Fibroblast of lung (primary cell): ENCODE results near the gene AMIGO3. TPM values are rescaled to one million over a fixed set of nuclear protein-coding genes. Genes with fewer than 3 reads are reported as not detected.

ENCODE experiments used
- DNase-seq, 2 donors: peaks; one replicate each; pipeline versions ENCODE4 v3.0.0 to v3.0.0-alpha.2; 2010; ENCODE audit warnings: low read depth in 2 of 2
- H2AFZ ChIP-seq: 2 replicates; pipeline ENCODE4 v1.5.1; 2012; ENCODE audit warnings: low read length, control low read depth, inconsistent platforms
- H3K27ac ChIP-seq: 2 replicates; pipeline ENCODE4 v1.5.1; 2011; ENCODE audit warnings: low read length, control low read depth; ENCODE audit not compliant: insufficient read depth
- H3K27me3 ChIP-seq: 2 replicates; pipeline ENCODE4 v1.5.1; 2011; ENCODE audit warnings: mild to moderate bottlenecking, low read length; ENCODE audit not compliant: control insufficient read depth, insufficient read depth
- H3K36me3 ChIP-seq: 2 replicates; pipeline ENCODE4 v1.5.1; 2011; ENCODE audit warnings: low read length; ENCODE audit not compliant: control insufficient read depth, insufficient read depth
- H3K4me1 ChIP-seq: 2 replicates; pipeline ENCODE4 v1.5.1; 2011; ENCODE audit warnings: low read length; ENCODE audit not compliant: control insufficient read depth, insufficient read depth; ENCODE audit errors: extremely low read depth
- H3K4me2 ChIP-seq: 2 replicates; pipeline ENCODE4 v1.5.1; 2011; ENCODE audit warnings: low read length, control low read depth; ENCODE audit not compliant: insufficient read depth; ENCODE audit errors: extremely low read depth
- H3K4me3 ChIP-seq, 4 experiments: fragments of 200-600 bp in 1 of 4; sonication (generic) in 1 of 4; replicated peaks in 1 of 4; 2 replicates each; pipeline ENCODE4 v1.5.1; 2011 to 2016; ENCODE audit warnings: low read length in 4 of 4, low read depth in 3 of 4, mild to moderate bottlenecking in 3 of 4, control low read depth in 2 of 4, inconsistent platforms in 1 of 4, mixed read lengths in 1 of 4; ENCODE audit not compliant: insufficient read depth in 1 of 4; ENCODE audit errors: control extremely low read depth in 1 of 4
- H3K79me2 ChIP-seq: 2 replicates; pipeline ENCODE4 v1.5.1; 2012; ENCODE audit warnings: mild to moderate bottlenecking, low read length, inconsistent platforms; ENCODE audit not compliant: control insufficient read depth, insufficient read depth
- H3K9ac ChIP-seq: 2 replicates; pipeline ENCODE4 v1.5.1; 2011; ENCODE audit warnings: mild to moderate bottlenecking, low read length, control low read depth; ENCODE audit not compliant: insufficient read depth
- H3K9me3 ChIP-seq: 2 replicates; pipeline ENCODE4 v1.5.1; 2012; ENCODE audit warnings: low read depth, low read length; ENCODE audit not compliant: control insufficient read depth, insufficient read depth
- H4K20me1 ChIP-seq: 2 replicates; pipeline ENCODE4 v1.5.1; 2011; ENCODE audit warnings: low read length; ENCODE audit not compliant: control insufficient read depth, insufficient read depth; ENCODE audit errors: extremely low read depth
- CTCF ChIP-seq, 2 donors: IDR thresholded peaks in 1 of 2; conservative IDR thresholded peaks in 1 of 2; 1 replicate in 1 of 2; 2 replicates in 1 of 2; pipeline ENCODE4 v1.5.1; 2011 to 2012; ENCODE audit warnings: low read length in 2 of 2, control low read depth in 1 of 2, inconsistent platforms in 1 of 2, low read depth in 1 of 2, mild to moderate bottlenecking in 1 of 2
- EZH2 ChIP-seq: IDR thresholded peaks from 2 replicates; pipeline ENCODE4 v1.5.1; 2012; ENCODE audit warnings: low read length, control low read depth, mild to moderate bottlenecking; ENCODE audit errors: missing control alignments
- polyA plus RNA-seq, 2 donors: library from polyadenylated mRNA; depleted of rRNA in 1 of 2; stranded (reverse) in 1 of 2; unstranded in 1 of 2; fragments of >200 nt; gene quantifications; 2 replicates each; pipeline ENCODE4 v1.2.1, GENCODE V29; 2011 to 2012; ENCODE audit warnings: missing spikeins in 1 of 2
- total RNA-seq: library from RNA; depleted of rRNA; stranded (reverse); fragments of >200 nt; gene quantifications from 2 replicates; pipeline ENCODE4 v1.2.1, GENCODE V29; 2014

Gene AMIGO3
- total and polyA plus RNA-seq, 2 donors (not counting 1 experiment from before 2014, with no cell fraction given) = 0.33 TPM; not detected in 1

DNA sequence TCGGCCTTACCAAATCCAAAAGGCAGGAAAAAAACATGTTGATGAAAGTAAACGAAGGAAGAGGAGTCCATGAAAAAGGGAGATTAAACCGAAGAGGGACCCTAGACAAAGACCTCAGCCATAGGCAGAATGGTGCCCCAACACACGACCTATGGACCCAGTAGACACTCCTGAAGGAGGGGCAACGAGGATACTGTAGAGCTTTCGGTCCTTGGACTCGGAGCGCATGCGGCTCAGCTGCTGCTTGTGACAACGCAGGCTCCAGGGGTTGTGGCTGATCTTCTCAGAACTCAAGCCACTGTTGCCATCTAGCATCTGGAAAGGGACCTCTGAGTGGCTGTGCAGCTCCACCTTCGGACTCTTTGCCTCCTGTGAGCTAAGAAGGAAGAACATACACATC is 13.1 kb upstream of the AMIGO3 start:
- DNase-seq = no peak
- Histone ChIP-seq H2AFZ (no peak overlapping the region), H3K9ac (no peak overlapping the region), H3K27me3 (no peaks in the 10 kb centered on the region), H3K36me3 (peaks cover 24% of the 10 kb centered on the region), H3K4me3 (no peak overlapping the region), H3K79me2 (no peaks in the 10 kb centered on the region), H3K4me1 (no peaks in the 10 kb centered on the region), H3K9me3 (no peaks in the 10 kb centered on the region), H3K4me2 (no peak overlapping the region), H3K27ac (no peak overlapping the region), H4K20me1 (no peaks in the 10 kb centered on the region)
- TF ChIP-seq EZH2 = no peak

DNA sequence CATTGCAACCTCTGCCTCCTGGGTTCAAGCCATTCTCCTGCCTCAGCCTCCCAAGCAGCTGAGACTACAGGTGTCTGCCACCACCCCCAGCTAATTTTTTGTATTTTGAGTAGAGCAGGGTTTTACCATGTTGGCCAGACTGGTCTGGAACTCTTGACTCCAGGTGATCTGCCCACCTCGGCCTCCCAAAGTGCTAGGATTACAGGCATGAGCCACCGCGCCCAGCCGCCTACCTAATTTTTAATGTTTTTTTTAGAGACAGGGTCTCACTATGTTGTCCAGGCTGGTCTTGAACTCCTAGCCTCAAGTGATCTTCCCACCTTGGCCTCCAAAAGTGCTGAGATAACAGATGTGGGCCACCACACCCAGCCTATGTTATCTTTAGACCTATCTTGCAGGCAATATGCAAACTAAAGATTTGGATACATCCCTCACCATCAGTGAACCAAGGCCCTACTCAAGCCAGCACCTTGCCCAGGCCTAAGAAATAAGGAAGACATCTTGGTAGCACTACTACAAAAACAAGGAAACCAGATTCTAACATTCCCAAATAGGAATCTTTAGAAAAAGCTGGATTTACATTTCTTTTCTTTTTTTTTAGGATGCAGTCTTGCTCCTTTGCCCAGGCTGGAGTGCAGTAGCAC is 10.6 kb upstream of the AMIGO3 start:
- no peaks in the 10 kb centered on the region for H4K20me1 ChIP-seq
- no peak overlapping the region for H2AFZ ChIP-seq
- no peaks in the 10 kb centered on the region for H3K9me3 ChIP-seq
- no peak for DNase-seq
- H3K4me2 ChIP-seq = no peak overlapping the region
- no peak overlapping the region for H3K27ac ChIP-seq
- H3K79me2 ChIP-seq = no peaks in the 10 kb centered on the region
- H3K36me3 ChIP-seq = peaks cover 27% of the 10 kb centered on the region
- no peaks in the 10 kb centered on the region for H3K27me3 ChIP-seq
- no peak overlapping the region for H3K9ac ChIP-seq
- no peaks in the 10 kb centered on the region for H3K4me1 ChIP-seq
- no peak for TF ChIP-seq CTCF (conservative IDR thresholded peaks at IDR 0.05 in 1 of 2, IDR thresholded peaks at IDR 0.05 in 1 of 2; ENCODE audit: low read depth in 1 of 2, low read length in 2 of 2)
- TF ChIP-seq EZH2 = no peak
- H3K4me3 ChIP-seq = no peak overlapping the region

DNA sequence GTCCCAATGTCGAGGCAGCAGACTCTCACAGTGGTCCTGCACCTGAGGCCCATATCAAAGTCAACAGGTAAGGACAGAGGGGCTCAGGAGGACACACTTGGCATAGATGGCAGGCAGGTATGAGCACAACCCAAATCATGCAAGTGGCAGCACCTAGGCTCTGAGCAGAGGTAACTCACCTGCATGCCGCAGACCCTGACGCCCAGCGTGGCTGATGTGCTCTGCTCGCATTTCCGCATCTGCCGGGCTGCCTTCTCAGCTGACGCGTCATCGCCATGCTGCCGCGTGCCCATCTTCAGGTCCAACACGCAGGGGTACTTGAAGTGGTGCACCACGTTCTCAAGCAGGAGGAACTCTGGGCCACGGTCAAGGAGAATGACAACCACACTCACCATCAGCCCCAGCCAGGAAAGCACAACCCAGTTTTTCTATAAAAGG is 8.5 kb upstream of the AMIGO3 start:
- Histone ChIP-seq H4K20me1 (no peaks in the 10 kb centered on the region), H3K27me3 (no peaks in the 10 kb centered on the region), H3K4me2 (no peak overlapping the region), H3K27ac (no peak overlapping the region), H3K9me3 (no peaks in the 10 kb centered on the region), H3K4me1 (peaks cover 5% of the 10 kb centered on the region), H3K4me3 (no peak overlapping the region), H3K36me3 (peaks cover 24% of the 10 kb centered on the region), H2AFZ (no peak overlapping the region), H3K79me2 (peaks cover 7% of the 10 kb centered on the region), H3K9ac (no peak overlapping the region)
- DNase-seq = no peak
- no peak for TF ChIP-seq CTCF (conservative IDR thresholded peaks at IDR 0.05 in 1 of 2, IDR thresholded peaks at IDR 0.05 in 1 of 2; ENCODE audit: low read depth in 1 of 2, low read length in 2 of 2)
- no peak for TF ChIP-seq EZH2
